ENCODE data around the gene LUC7L3. TPM values are rescaled to one million over a fixed set of nuclear protein-coding genes. Genes with fewer than 3 reads are reported as not detected.

Gene LUC7L3
- total RNA-seq, 1 donor from 2014 or later, result 46.9 TPM

GRCh38 chr17:50749245-50749644 lies 29.8 kb downstream of the LUC7L3 start:
- no peak for DNase-seq (ENCODE audit: extremely low read depth, low read depth, low spot score)

GRCh38 chr17:50754521-50754920 lies 35.1 kb downstream of the LUC7L3 start:
- DNase-seq (ENCODE audit: extremely low read depth, low read depth, low spot score), result no peak

GRCh38 chr17:50758524-50758923 lies 39.1 kb downstream of the LUC7L3 start:
- DNase-seq (ENCODE audit: extremely low read depth, low read depth, low spot score), result no peak

- DNase-seq (ENCODE audit: extremely low read depth, low read depth, low spot score), result no peak
Observed at GRCh38 chr17:50758989-50759544, 39.7 kb downstream of the LUC7L3 start.

- no peak for DNase-seq (ENCODE audit: extremely low read depth, low read depth, low spot score)
Observed at GRCh38 chr17:50762177-50762576, 42.8 kb downstream of the LUC7L3 start.

- DNase-seq (ENCODE audit: extremely low read depth, low read depth, low spot score), result no peak
Observed at GRCh38 chr17:50763716-50764475, 44.5 kb downstream of the LUC7L3 start.

- no peak for DNase-seq (ENCODE audit: extremely low read depth, low read depth, low spot score)
Observed at GRCh38 chr17:50764734-50765149, 45.3 kb downstream of the LUC7L3 start.

- no peak for DNase-seq (ENCODE audit: extremely low read depth, low read depth, low spot score)
Observed at GRCh38 chr17:50765454-50766221, 46.2 kb downstream of the LUC7L3 start.

GRCh38 chr17:50766222-50767023 lies 47.0 kb downstream of the LUC7L3 start:
- no peak for DNase-seq (ENCODE audit: extremely low read depth, low read depth, low spot score)

- DNase-seq (ENCODE audit: extremely low read depth, low read depth, low spot score), result no peak
Observed at GRCh38 chr17:50767030-50767429, 47.6 kb downstream of the LUC7L3 start.

- DNase-seq (ENCODE audit: extremely low read depth, low read depth, low spot score), result no peak
Observed at GRCh38 chr17:50767446-50767845, 48.0 kb downstream of the LUC7L3 start, which contains the start of gene ANKRD40CL. ANKRD40CL (minus strand) TSS chr17:50767518; CDS start chr17:50766913, 605 bp downstream.

GRCh38 chr17:50768346-50768761 lies 49.0 kb downstream of the LUC7L3 start:
- DNase-seq (ENCODE audit: extremely low read depth, low read depth, low spot score), result no peak

GRCh38 chr17:50769884-50770283 lies 50.5 kb downstream of the LUC7L3 start:
- DNase-seq (ENCODE audit: extremely low read depth, low read depth, low spot score), result no peak

- no peak for DNase-seq (ENCODE audit: extremely low read depth, low read depth, low spot score)
Observed at GRCh38 chr17:50770346-50770745, 50.9 kb downstream of the LUC7L3 start.

- no peak for DNase-seq (ENCODE audit: extremely low read depth, low read depth, low spot score)
Observed at GRCh38 chr17:50771991-50772785, 52.8 kb downstream of the LUC7L3 start.

- no peak for DNase-seq (ENCODE audit: extremely low read depth, low read depth, low spot score)
Observed at GRCh38 chr17:50774225-50774803, 54.9 kb downstream of the LUC7L3 start.

GRCh38 chr17:50775926-50776325 lies 56.5 kb downstream of the LUC7L3 start:
- no peak for DNase-seq (ENCODE audit: extremely low read depth, low read depth, low spot score)

- DNase-seq (ENCODE audit: extremely low read depth, low read depth, low spot score), result no peak
Observed at GRCh38 chr17:50778471-50778870, 59.1 kb downstream of the LUC7L3 start.

GRCh38 chr17:50778988-50779387 lies 59.6 kb downstream of the LUC7L3 start:
- DNase-seq (ENCODE audit: extremely low read depth, low read depth, low spot score), result no peak
